Lower leg skin (tissue), 4 donors: ENCODE data around the gene ZBTB7C. TPM values are rescaled to one million over a fixed set of nuclear protein-coding genes. Genes with fewer than 3 reads are reported as not detected.

Experiments used
- DNase-seq, 2 donors: peaks; one replicate each; pipeline ENCODE4 v3.0.0-alpha.2; 2019; ENCODE audit warnings: low spot score in 2 of 2
- H3K4me3 ChIP-seq: fragments of 200-600 bp; sonication (generic); 2 replicates; pipeline ENCODE4 v1.5.1; 2017; ENCODE audit warnings: mild to moderate bottlenecking, low read depth; ENCODE audit not compliant: poor library complexity, severe bottlenecking
- POLR2A ChIP-seq, 2 donors: fragments of 450-650 bp; IDR thresholded peaks; one replicate each; pipeline ENCODE4 v1.6.1; 2016 to 2017; ENCODE audit warnings: antibody characterized with exemption in 2 of 2, mild to moderate bottlenecking in 1 of 2, moderate library complexity in 1 of 2
- WGBS, 2 donors: methylation state at CpG; one replicate each; pipeline ENCODE4 v1.1.5; 2018; 5-methylcytosine and 5-hydroxymethylcytosine counted together
- intact Hi-C: fragments of 100-400 bp; cut with DNase I; formaldehyde crosslinking; loops from one replicate; pipeline ENCODE4 v1.15.0; 2023; ENCODE audit warnings: low total_unique reads
- total RNA-seq, 4 donors: library from RNA; depleted of rRNA; stranded (reverse); fragments of >200 nt; gene quantifications; one replicate each; pipeline ENCODE4 v1.1.0, GENCODE V29; 2016
- TF ChIP-seq, protein P1 (sequence below), 3 donors: fragments of 450-650 bp; IDR thresholded peaks; one replicate each; pipeline ENCODE4 v1.5.1; 2016; ENCODE audit warnings: antibody characterized with exemption in 3 of 3, mild to moderate bottlenecking in 3 of 3, moderate library complexity in 2 of 3

Gene ZBTB7C
- total RNA-seq, 4 donors from 2014 or later: 44.2 to 59.7 (median 50.7) TPM

DNA sequence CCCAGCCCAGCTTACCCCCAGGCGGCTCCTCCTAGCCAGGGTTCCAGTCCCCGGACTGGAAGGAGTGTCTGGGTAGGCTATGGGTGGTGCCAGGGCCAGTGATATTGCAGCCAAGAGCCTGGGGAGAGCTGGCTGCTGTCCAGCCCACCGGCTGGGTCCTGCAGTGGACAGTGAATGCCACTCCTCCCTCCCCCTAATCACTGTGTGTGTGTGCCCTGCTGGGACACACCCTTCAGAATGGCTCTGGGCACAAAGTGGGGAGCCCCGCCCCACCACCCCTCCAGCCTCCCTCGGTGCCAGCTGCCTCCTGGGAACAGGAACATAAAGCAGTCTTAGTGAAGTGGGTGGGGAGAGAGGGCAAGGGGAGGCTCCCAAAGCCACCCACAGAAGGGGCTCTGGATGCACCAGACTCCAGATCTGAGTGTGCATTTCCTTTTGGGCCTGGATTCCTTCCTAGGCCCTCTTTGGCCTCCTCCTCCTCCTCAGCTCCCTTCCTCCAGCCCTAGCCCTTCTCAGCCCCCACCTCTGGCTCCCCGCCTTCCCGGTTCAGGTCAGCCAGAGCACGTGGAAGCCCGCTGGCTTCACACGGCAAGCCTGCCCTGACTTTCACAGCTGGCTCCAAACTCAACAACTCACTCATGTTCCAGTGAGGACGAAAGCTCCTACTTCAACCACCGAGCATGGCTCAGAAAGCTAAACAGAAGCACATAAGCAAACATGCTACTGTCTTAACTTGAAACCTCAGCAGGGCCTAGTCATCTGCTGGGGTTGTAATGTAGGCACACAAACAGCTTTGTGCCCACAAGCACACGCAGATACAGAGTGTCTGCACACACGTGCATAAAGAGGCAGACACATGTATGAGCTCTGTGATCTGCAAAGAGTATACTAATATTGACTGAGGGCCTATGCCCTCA is 269.5 kb downstream of the ZBTB7C start:
- no peak overlapping the region for H3K4me3 ChIP-seq
- DNase-seq: peak in 1 of 2 donors; percentile 51
- 41 to 44% methylated on average over 14 of the region's 14 CpGs for WGBS, 2 donors
- intact Hi-C loops: loop anchor here (10.0 kb wide), 1 partner anchor 65 kb away; no protein-coding TSS in a partner anchor
- no peak for TF ChIP-seq POLR2A (IDR thresholded peaks at IDR 0.05)
- TF ChIP-seq, protein P1, sequence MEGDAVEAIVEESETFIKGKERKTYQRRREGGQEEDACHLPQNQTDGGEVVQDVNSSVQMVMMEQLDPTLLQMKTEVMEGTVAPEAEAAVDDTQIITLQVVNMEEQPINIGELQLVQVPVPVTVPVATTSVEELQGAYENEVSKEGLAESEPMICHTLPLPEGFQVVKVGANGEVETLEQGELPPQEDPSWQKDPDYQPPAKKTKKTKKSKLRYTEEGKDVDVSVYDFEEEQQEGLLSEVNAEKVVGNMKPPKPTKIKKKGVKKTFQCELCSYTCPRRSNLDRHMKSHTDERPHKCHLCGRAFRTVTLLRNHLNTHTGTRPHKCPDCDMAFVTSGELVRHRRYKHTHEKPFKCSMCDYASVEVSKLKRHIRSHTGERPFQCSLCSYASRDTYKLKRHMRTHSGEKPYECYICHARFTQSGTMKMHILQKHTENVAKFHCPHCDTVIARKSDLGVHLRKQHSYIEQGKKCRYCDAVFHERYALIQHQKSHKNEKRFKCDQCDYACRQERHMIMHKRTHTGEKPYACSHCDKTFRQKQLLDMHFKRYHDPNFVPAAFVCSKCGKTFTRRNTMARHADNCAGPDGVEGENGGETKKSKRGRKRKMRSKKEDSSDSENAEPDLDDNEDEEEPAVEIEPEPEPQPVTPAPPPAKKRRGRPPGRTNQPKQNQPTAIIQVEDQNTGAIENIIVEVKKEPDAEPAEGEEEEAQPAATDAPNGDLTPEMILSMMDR (IDR thresholded peaks at IDR 0.05): no peak

DNA sequence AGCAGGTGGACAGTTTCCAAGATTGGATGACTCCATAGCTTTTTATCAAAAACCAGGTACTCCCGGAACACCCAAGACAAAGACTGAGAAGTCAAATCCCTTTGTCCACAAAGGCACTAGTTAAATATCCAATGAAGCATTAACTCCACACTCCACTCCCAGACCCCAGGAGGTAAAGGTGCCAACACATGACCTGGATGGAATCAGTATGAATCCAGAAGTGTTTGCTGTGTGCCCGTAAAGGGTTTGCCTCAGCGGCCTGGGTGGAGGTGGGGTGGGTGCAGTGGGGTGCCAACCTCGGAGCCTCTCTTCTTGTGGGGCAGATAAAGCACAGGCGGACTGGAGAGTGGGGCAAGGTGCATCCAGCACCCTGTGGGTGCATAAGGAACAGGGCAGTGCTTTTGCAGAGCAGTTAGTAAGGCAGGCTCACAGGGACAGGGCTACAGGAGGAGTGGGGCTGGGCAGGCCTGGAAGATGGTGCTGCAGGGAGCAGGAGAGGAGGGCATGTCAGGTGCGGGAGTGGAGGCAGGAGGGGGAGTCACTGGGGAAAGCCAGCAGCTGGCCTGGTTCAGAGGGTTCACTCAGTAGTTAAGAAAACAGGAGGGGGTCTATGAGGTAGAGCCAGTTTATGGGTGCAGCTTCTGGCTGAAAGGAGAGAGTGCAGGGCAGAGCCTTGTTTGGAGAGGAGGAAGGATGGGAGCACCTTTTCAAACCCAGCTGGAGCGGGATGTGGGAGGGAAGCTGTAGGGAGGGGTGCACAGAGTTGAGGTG is 270.3 kb downstream of the ZBTB7C start:
- no peak for TF ChIP-seq POLR2A (IDR thresholded peaks at IDR 0.05)
- TF ChIP-seq, protein P1 (IDR thresholded peaks at IDR 0.05): no peak
- no peak for DNase-seq
- no peak overlapping the region for H3K4me3 ChIP-seq
- WGBS, 2 donors: 57 to 71% methylated on average over 7 of the region's 7 CpGs
- intact Hi-C loops: loop anchor here (10.0 kb wide), 1 partner anchor 64 kb away; no protein-coding TSS in a partner anchor

GRCh38 chr18:48138210-48138609 is 271.0 kb downstream of the ZBTB7C start:
- DNase-seq: no peak
- TF ChIP-seq, protein P1 (IDR thresholded peaks at IDR 0.05): no peak
- no peak for TF ChIP-seq POLR2A (IDR thresholded peaks at IDR 0.05)
- WGBS, 2 donors: 64 to 75% methylated on average over 4 of the region's 4 CpGs
- intact Hi-C loops: loop anchor here (10.0 kb wide), 1 partner anchor 63 kb away; no protein-coding TSS in a partner anchor
- H3K4me3 ChIP-seq: no peak overlapping the region

GRCh38 chr18:48137374-48138081 is 271.7 kb downstream of the ZBTB7C start:
- DNase-seq: no peak
- intact Hi-C loops: loop anchor here (10.0 kb wide), 1 partner anchor 63 kb away; no protein-coding TSS in a partner anchor
- TF ChIP-seq, protein P1 (IDR thresholded peaks at IDR 0.05): no peak
- no peak for TF ChIP-seq POLR2A (IDR thresholded peaks at IDR 0.05)
- 40 to 46% methylated on average over 10 of the region's 10 CpGs for WGBS, 2 donors
- peak overlapping the region; percentile 38 for H3K4me3 ChIP-seq

GRCh38 chr18:48136827-48137373 is 272.3 kb downstream of the ZBTB7C start:
- intact Hi-C loops: loop anchor here (10.0 kb wide), 1 partner anchor 62 kb away; no protein-coding TSS in a partner anchor
- H3K4me3 ChIP-seq: peak overlapping the region; percentile 38
- TF ChIP-seq, protein P1 (IDR thresholded peaks at IDR 0.05): no peak
- no peak for TF ChIP-seq POLR2A (IDR thresholded peaks at IDR 0.05)
- 9 to 11% methylated on average over 17 to 30 of the region's 51 CpGs for WGBS, 2 donors
- no peak for DNase-seq
